Esophagus squamous epithelium (tissue), 5 donors: Measurements from ENCODE around the gene PTTG1IP2. TPM values are rescaled to one million over a fixed set of nuclear protein-coding genes. Genes with fewer than 3 reads are reported as not detected.

Source experiments
- DNase-seq: peaks from one replicate; lab custom pipeline; 2025; lab: John Stamatoyannopoulos, UW
- H3K27ac ChIP-seq, 4 donors: fragments of 200-600 bp; sonication (generic); one replicate each; pipeline ENCODE4 v1.5.1; 2016 to 2019; ENCODE audit warnings: mild to moderate bottlenecking in 1 of 4
- H3K27me3 ChIP-seq, 4 donors: fragments of 200-600 bp; sonication (generic); 1 replicate in 3 of 4; 2 replicates in 1 of 4; pipeline versions ENCODE4 v1.5.1 to v1.6.0; 2017 to 2021; ENCODE audit warnings: antibody characterized with exemption in 1 of 4
- H3K36me3 ChIP-seq, 3 donors: fragments of 200-600 bp; sonication (generic); one replicate each; pipeline ENCODE4 v1.5.1; 2016 to 2019
- H3K4me1 ChIP-seq, 3 donors: fragments of 200-600 bp; sonication (generic); one replicate each; pipeline ENCODE4 v1.5.1; 2017 to 2019
- H3K4me3 ChIP-seq, 4 donors: fragments of 200-600 bp; sonication (generic); 1 replicate in 3 of 4; 2 replicates in 1 of 4; pipeline ENCODE4 v1.5.1; 2016 to 2019; ENCODE audit warnings: mild to moderate bottlenecking in 2 of 4, moderate library complexity in 1 of 4
- H3K9me3 ChIP-seq, 3 donors: fragments of 200-600 bp; sonication (generic); one replicate each; pipeline ENCODE4 v1.5.1; 2016 to 2019
- POLR2A ChIP-seq, 4 donors: fragments of 450-650 bp; IDR thresholded peaks; one replicate each; pipeline ENCODE4 v1.6.1; 2017; ENCODE audit warnings: antibody characterized with exemption in 4 of 4, mild to moderate bottlenecking in 4 of 4, moderate library complexity in 3 of 4
- WGBS, 2 donors: methylation state at CpG; one replicate each; pipeline ENCODE4 v1.1.5; 2018; 5-methylcytosine and 5-hydroxymethylcytosine counted together
- intact Hi-C: fragments of 100-400 bp; cut with DNase I; formaldehyde crosslinking; loops from one replicate; pipeline ENCODE4 v1.15.0; 2022
- total RNA-seq, 4 donors: library from RNA; depleted of rRNA; stranded (reverse); fragments of >200 nt; gene quantifications; one replicate each; pipeline ENCODE4 v1.1.0, GENCODE V29; 2016
- TF ChIP-seq, protein P1 (sequence below), 6 experiments: fragments of 450-650 bp in 4 of 6; fragments of 200-600 bp in 2 of 6; sonication (generic) in 2 of 6; IDR thresholded peaks; one replicate each; pipeline ENCODE4 v1.5.1; 2016 to 2019; ENCODE audit warnings: antibody characterized with exemption in 6 of 6, mild to moderate bottlenecking in 4 of 6, moderate library complexity in 4 of 6
- donor health status: DM: yes; HTN: yes; CAD: no.

The PTTG1IP2 gene
- total RNA-seq, 4 donors from 2014 or later, result not detected

GRCh38 chr7:90432752-90433151 is 36.7 kb upstream of the PTTG1IP2 start:
- peaks cover 0 to 22% (median 0%) of the 10 kb centered on the region in 3 donors for H3K4me1 ChIP-seq
- H3K9me3 ChIP-seq, result peaks cover 0 to 9% (median 0%) of the 10 kb centered on the region in 3 donors
- TF ChIP-seq, protein P1, sequence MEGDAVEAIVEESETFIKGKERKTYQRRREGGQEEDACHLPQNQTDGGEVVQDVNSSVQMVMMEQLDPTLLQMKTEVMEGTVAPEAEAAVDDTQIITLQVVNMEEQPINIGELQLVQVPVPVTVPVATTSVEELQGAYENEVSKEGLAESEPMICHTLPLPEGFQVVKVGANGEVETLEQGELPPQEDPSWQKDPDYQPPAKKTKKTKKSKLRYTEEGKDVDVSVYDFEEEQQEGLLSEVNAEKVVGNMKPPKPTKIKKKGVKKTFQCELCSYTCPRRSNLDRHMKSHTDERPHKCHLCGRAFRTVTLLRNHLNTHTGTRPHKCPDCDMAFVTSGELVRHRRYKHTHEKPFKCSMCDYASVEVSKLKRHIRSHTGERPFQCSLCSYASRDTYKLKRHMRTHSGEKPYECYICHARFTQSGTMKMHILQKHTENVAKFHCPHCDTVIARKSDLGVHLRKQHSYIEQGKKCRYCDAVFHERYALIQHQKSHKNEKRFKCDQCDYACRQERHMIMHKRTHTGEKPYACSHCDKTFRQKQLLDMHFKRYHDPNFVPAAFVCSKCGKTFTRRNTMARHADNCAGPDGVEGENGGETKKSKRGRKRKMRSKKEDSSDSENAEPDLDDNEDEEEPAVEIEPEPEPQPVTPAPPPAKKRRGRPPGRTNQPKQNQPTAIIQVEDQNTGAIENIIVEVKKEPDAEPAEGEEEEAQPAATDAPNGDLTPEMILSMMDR (IDR thresholded peaks at IDR 0.05), result no peak
- peak in 1 of 4 donors; percentile 3 for TF ChIP-seq POLR2A (IDR thresholded peaks at IDR 0.05)
- DNase-seq, result no peak
- H3K27me3 ChIP-seq, result no peaks in the 10 kb centered on the region
- no peak overlapping the region for H3K4me3 ChIP-seq
- intact Hi-C loops, result no loop called here
- 42 to 43% methylated on average over 2 to 7 of the region's 10 CpGs for WGBS, 2 donors
- peak overlapping the region in 3 of 4 donors; percentile 38 to 67 (median 51) for H3K27ac ChIP-seq
- H3K36me3 ChIP-seq, result no peaks in the 10 kb centered on the region

DNA sequence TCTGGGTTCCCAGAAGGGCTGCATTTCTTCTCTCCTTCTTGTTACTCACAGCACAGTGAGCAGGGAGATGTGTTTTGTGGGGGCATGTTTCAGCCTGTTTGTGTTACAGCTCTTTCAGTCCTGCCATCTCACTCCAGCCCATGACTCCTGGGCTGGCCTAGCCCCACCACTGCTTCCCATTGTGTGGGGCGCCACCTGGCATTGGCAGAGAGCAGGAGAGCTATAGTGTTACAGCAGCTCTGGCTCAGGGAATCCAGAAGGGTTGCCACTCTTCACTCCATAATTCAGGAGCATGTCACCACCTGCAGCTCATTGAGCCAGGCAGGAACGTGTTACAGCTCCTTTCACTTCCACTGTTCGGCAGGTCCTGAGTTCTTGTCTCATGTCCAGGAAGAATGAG is 36.2 kb upstream of the PTTG1IP2 start:
- intact Hi-C loops, result no loop called here
- H3K4me3 ChIP-seq, result no peak overlapping the region
- WGBS, 2 donors, result 23% methylated on average over 2 of the region's 3 CpGs; no CpG with 5 or more reads in 1 of the 2 donors
- H3K4me1 ChIP-seq, result peaks cover 0 to 22% (median 0%) of the 10 kb centered on the region in 3 donors
- H3K27me3 ChIP-seq, result no peaks in the 10 kb centered on the region
- no peaks in the 10 kb centered on the region for H3K36me3 ChIP-seq
- peak overlapping the region in 3 of 4 donors; percentile 38 to 67 (median 51) for H3K27ac ChIP-seq
- DNase-seq, result no peak
- TF ChIP-seq, protein P1 (IDR thresholded peaks at IDR 0.05), result no peak
- no peak for TF ChIP-seq POLR2A (IDR thresholded peaks at IDR 0.05)
- peaks cover 0 to 9% (median 0%) of the 10 kb centered on the region in 3 donors for H3K9me3 ChIP-seq

GRCh38 chr7:90445633-90446032 is 23.8 kb upstream of the PTTG1IP2 start:
- TF ChIP-seq, protein P1 (IDR thresholded peaks at IDR 0.05), result no peak
- TF ChIP-seq POLR2A (IDR thresholded peaks at IDR 0.05), result no peak
- no peak for DNase-seq
- Histone ChIP-seq H3K36me3 (no peaks in the 10 kb centered on the region), H3K27ac (no peak overlapping the region), H3K4me3 (no peak overlapping the region), H3K27me3 (no peaks in the 10 kb centered on the region), H3K4me1 (no peaks in the 10 kb centered on the region), H3K9me3 (no peaks in the 10 kb centered on the region)
- intact Hi-C loops, result no loop called here
- 31 to 48% methylated on average over 2 of the region's 2 CpGs for WGBS, 2 donors

DNA sequence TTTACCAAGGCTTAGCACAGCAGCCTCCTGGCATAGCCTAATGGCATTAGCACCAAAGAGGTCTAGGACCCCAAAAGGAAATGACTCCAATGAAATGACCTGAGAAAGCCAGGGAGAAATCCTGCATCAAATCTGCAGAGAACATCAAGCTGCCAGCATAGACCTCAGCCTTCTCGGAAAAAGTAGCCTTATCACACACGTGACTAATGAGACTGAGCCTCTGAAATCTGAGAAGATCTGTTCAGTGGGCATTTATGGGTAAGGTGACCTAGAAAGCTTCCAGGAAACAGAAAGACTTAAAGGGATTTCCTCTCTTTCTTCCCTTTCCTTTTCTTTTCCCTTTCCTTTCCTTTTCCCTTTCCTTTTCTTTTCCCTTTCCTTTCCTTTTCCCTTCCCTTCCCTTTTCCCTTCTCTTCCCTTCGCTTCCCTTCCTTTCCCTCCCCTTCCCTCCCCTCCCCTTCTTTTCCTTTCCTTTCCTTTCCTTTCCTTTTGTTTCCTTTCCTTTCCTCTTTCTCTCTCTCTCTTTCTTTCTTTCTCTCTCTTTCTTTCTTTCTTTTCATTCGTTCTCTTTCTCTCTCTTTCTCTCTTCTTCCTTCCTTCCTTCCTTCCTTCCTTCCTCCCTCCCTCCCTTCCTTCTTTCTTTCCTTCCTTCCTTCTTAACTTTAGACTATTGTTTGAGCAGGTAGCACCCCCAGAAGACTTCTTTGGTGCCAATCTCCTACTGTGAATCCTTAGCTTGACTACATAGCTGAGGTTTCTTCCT is 23.1 kb upstream of the PTTG1IP2 start:
- Histone ChIP-seq H3K9me3 (no peaks in the 10 kb centered on the region), H3K27me3 (no peaks in the 10 kb centered on the region), H3K4me3 (no peak overlapping the region), H3K27ac (no peak overlapping the region), H3K4me1 (no peaks in the 10 kb centered on the region), H3K36me3 (no peaks in the 10 kb centered on the region)
- intact Hi-C loops, result no loop called here
- no peak for DNase-seq
- WGBS, 2 donors, result 50 to 51% methylated on average over 4 of the region's 4 CpGs
- TF ChIP-seq POLR2A (IDR thresholded peaks at IDR 0.05), result no peak
- TF ChIP-seq, protein P1 (IDR thresholded peaks at IDR 0.05), result no peak

DNA sequence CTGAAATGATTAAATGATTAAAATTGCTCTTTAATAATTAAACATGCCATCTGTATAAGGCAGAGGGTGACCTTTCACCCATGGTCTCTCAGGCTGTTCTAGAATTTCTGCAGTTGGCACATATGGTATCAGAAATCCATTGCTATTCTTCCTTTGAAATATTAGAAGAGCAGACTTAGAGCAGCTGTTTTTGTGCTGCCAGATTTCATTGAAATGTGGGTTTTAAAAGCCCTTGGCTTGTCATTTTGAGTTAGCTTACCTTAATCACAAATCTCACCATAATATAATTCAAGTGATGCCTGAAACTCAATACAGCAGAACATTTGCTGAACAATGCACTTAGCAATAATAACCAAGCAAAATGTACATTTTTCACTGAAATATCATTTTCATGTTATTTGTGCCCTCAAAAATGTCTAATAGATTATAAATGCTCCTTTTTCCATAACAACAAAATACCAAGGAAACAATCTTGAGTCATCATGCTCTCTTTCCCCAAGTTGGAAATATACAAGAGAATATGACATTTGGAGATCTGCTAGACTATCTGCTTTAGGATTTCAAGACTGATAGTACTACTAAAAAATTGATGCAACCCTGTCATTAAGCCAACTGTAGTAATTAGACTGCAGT is 16.1 kb upstream of the PTTG1IP2 start:
- H3K4me3 ChIP-seq, result no peak overlapping the region
- TF ChIP-seq POLR2A (IDR thresholded peaks at IDR 0.05), result no peak
- TF ChIP-seq, protein P1 (IDR thresholded peaks at IDR 0.05), result no peak
- H3K27me3 ChIP-seq, result no peaks in the 10 kb centered on the region
- H3K27ac ChIP-seq, result no peak overlapping the region
- DNase-seq, result no peak
- no peaks in the 10 kb centered on the region for H3K36me3 ChIP-seq
- H3K9me3 ChIP-seq, result no peaks in the 10 kb centered on the region
- intact Hi-C loops, result loop anchor here (10.0 kb wide), 1 partner anchor 171 kb away; no protein-coding TSS in a partner anchor
- no peaks in the 10 kb centered on the region for H3K4me1 ChIP-seq
